ENCODE results near the gene RBM38. TPM values are rescaled to one million over a fixed set of nuclear protein-coding genes. Genes with fewer than 3 reads are reported as not detected.

RBM38 gene
- total and polyA plus RNA-seq, 9 donors = 6.3 to 77.6 (median 36.6) TPM

DNA sequence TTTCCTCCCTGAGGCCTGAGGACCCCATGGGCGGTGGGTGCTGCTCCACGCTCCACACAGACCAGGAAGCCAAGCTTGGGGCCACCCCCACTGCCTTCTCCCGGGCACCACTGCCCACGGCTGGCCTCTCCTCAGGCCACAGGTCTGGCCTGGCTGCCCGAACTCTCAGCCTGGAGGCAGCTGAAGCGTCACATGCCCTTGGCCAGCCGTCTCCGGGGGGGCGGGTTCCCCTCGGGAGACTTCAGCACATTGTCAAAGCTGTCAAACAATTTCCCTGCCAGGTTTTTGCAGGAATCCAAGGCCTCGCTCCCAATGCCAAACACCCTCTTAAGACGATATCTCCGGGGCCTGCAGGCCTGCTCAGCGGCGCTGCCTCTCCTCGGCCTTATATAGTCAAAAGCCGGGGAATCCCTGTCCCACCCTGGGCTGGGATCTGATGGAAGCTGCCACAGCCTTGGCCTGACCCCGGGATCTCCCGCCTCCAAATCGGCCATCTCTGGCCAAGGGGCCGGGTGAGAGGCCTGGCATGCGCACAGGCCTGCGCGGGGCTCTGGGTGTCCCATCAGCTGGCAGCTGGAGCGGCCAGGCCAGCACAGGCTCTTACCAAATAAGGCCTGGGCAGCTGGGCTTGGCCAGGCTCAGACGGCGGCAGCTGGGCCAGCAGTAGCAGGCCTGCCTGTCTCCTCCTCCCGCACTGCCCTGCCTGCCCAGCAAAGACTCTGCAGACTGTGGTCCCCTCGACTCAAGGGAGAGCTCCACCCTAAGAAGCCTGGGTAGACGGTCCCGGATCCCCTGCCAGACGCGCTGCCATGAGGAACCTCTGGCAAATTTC, 49.7 kb downstream of the RBM38 start:
- H3K4me3 ChIP-seq = no peak overlapping the region
- WGBS, 3 donors = 6 to 17% (median 9%) methylated on average over 31 to 33 of the region's 33 CpGs
- H3K9me3 ChIP-seq = no peaks in the 10 kb centered on the region
- intact Hi-C loops (cut with DNase I) = loop anchor here in 2 of 4 donors (2.0 to 10.0 kb wide), 3 partner anchors 39 to 54 kb away; partner anchors contain the start of gene RBM38 (in 1 of the 2)
- TF ChIP-seq CTCF (IDR thresholded peaks at IDR 0.05) (no peak), POLR2A (IDR thresholded peaks at IDR 0.05) (no peak), EP300 (IDR thresholded peaks at IDR 0.05) (no peak)
- H3K4me1 ChIP-seq (ENCODE audit: insufficient read depth) = peaks cover 24% of the 10 kb centered on the region
- H3K27ac ChIP-seq = peak overlapping the region; percentile 65 to 81
- H3K27me3 ChIP-seq = no peaks in the 10 kb centered on the region
- H3K36me3 ChIP-seq = no peaks in the 10 kb centered on the region
- DNase-seq = peak; percentile 71 to 90 (median 83)

DNA sequence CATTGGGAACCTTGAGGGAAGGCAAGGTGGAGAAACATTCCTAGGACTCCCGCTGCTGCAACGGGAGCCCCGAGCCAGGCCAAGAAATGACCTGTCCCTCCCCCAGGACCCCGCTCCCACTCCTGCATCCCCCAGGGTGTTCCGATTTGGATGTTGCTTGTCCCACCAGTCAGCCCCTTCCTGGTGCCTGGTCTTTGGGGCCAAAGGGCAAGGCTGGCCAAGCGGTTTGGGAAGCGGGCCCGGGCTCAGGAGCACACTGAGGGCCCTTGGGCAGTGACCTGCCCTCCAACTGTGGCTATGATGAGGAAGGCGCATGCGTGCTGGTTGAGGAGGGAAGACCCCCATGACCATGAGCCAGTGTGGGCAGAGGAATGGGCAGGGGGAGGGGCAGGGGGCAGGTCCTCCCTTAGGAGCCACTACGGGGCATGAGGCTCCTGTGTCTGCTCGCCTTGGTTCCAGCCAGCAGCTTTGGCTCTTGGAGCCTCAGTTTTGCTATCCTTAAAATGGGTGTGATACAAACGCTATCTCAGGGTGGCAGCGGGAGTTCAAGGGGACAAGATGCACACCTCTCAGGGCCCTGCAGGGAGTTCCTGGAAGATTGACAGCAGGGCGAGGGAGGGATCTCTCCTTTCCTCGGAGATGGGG, 50.4 kb downstream of the RBM38 start:
- peaks cover 24% of the 10 kb centered on the region for H3K4me1 ChIP-seq (ENCODE audit: insufficient read depth)
- no peak overlapping the region for H3K4me3 ChIP-seq
- WGBS, 3 donors = 57 to 72% (median 58%) methylated on average over 16 of the region's 16 CpGs

GRCh38 chr20:57442158-57442887, 51.1 kb downstream of the RBM38 start:
- WGBS, 3 donors = 80 to 82% (median 81%) methylated on average over 17 of the region's 17 CpGs
- peak overlapping the region in 1 of 2 donors; percentile 81 for H3K27ac ChIP-seq
- no peaks in the 10 kb centered on the region for H3K36me3 ChIP-seq

More for the DNA sequence above, 50.4 kb downstream of the RBM38 start:
- Histone ChIP-seq H3K9me3 (no peaks in the 10 kb centered on the region), H3K36me3 (no peaks in the 10 kb centered on the region), H3K27me3 (no peaks in the 10 kb centered on the region), H3K27ac (peak overlapping the region in 1 of 2 donors; percentile 81)
- intact Hi-C loops (cut with DNase I) = loop anchor here in 2 of 4 donors (2.0 to 10.0 kb wide), 3 partner anchors 39 to 53 kb away; partner anchors contain the start of gene RBM38 (in 1 of the 2)
- peak in 4 of 5 donors; percentile 27 to 69 (median 48) for DNase-seq
- TF ChIP-seq EP300 (IDR thresholded peaks at IDR 0.05) (no peak), POLR2A (IDR thresholded peaks at IDR 0.05) (no peak), CTCF (IDR thresholded peaks at IDR 0.05) (no peak)

More at GRCh38 chr20:57442158-57442887, 51.1 kb downstream of the RBM38 start:
- Histone ChIP-seq H3K27me3 (no peaks in the 10 kb centered on the region), H3K9me3 (no peaks in the 10 kb centered on the region), H3K4me1 (ENCODE audit: insufficient read depth) (peaks cover 24% of the 10 kb centered on the region), H3K4me3 (no peak overlapping the region)
- TF ChIP-seq CTCF (IDR thresholded peaks at IDR 0.05) (no peak), POLR2A (IDR thresholded peaks at IDR 0.05) (no peak), EP300 (IDR thresholded peaks at IDR 0.05) (no peak)
- intact Hi-C loops (cut with DNase I) = loop anchor here in 2 of 4 donors (5.0 to 10.0 kb wide), 2 partner anchors 40 to 52 kb away; no protein-coding TSS in a partner anchor
- no peak for DNase-seq
